Activated CD8-positive, alpha-beta T cell treated with anti-CD3 and anti-CD28 coated beads for 36 hours (primary cell): ENCODE data around the gene PHETA1. TPM values are rescaled to one million over a fixed set of nuclear protein-coding genes. Genes with fewer than 3 reads are reported as not detected.

Experiments
- ATAC-seq: fragments of 200-7000 bp; cut with Tn5 transposase; one replicate; pipeline ENCODE4 v1.10.0; 2021; ENCODE audit warnings: mild to moderate bottlenecking, moderate library complexity
- CTCF ChIA-PET: fragments of 350-600 bp; sonication (Branson Sonifier 250); formaldehyde crosslinking; loops from one replicate; lab custom pipeline; 2021; ENCODE audit warnings: antibody characterized with exemption; lab: Charles Lee
- POLR2A ChIA-PET: fragments of 350-600 bp; sonication (Branson Sonifier 250); formaldehyde crosslinking; loops from one replicate; lab custom pipeline; 2021; ENCODE audit warnings: antibody characterized with exemption; lab: Charles Lee
- DNase-seq: peaks from one replicate; pipeline ENCODE4 v3.0.0-alpha.2; 2020
- H3K27ac Mint-ChIP-seq: one replicate; pipeline ENCODE4 v1.8.0; 2021; ENCODE audit warnings: mild to moderate bottlenecking, mixed read lengths
- H3K27me3 Mint-ChIP-seq: one replicate; pipeline ENCODE4 v1.8.0; 2021; ENCODE audit warnings: mixed read lengths
- H3K36me3 Mint-ChIP-seq: one replicate; pipeline ENCODE4 v1.8.0; 2021; ENCODE audit warnings: low read depth, mixed read lengths
- H3K4me1 Mint-ChIP-seq: one replicate; pipeline ENCODE4 v1.8.0; 2021; ENCODE audit warnings: low read depth, mixed read lengths
- H3K4me3 Mint-ChIP-seq: one replicate; pipeline ENCODE4 v1.8.0; 2021; ENCODE audit warnings: mild to moderate bottlenecking, moderate library complexity, mixed read lengths
- H3K9me3 Mint-ChIP-seq: one replicate; pipeline ENCODE4 v1.8.0; 2021; ENCODE audit warnings: mixed read lengths
- intact Hi-C: fragments of 100-400 bp; cut with micrococcal nuclease; formaldehyde crosslinking; loops from one replicate; pipeline ENCODE4 v1.10.0; 2022
- total RNA-seq, 2 experiments: library from RNA; stranded (reverse); gene quantifications; one replicate each; pipeline ENCODE4 v1.2.3, GENCODE V29; 2021
- TF ChIP-seq, protein P1 (sequence below): fragments of 200-600 bp; IDR thresholded peaks from one replicate; pipeline ENCODE4 v1.8.0; 2022; ENCODE audit warnings: antibody characterized with exemption, mild to moderate bottlenecking

The PHETA1 gene
- total RNA-seq, 2 experiments from 2014 or later: 1.2 to 1.7 TPM

GRCh38 chr12:111361717-111362576 lies 6.9 kb downstream of the PHETA1 start:
- peaks cover 7% of the 10 kb centered on the region for H3K27me3 Mint-ChIP-seq
- no peak overlapping the region for H3K27ac Mint-ChIP-seq
- H3K4me1 Mint-ChIP-seq: peaks cover 19% of the 10 kb centered on the region
- CTCF ChIA-PET: interaction anchor here (1.1 kb wide), 1 partner anchor 13 kb away, joined by 4 read pairs; no protein-coding TSS in a partner anchor
- TF ChIP-seq, protein P1, sequence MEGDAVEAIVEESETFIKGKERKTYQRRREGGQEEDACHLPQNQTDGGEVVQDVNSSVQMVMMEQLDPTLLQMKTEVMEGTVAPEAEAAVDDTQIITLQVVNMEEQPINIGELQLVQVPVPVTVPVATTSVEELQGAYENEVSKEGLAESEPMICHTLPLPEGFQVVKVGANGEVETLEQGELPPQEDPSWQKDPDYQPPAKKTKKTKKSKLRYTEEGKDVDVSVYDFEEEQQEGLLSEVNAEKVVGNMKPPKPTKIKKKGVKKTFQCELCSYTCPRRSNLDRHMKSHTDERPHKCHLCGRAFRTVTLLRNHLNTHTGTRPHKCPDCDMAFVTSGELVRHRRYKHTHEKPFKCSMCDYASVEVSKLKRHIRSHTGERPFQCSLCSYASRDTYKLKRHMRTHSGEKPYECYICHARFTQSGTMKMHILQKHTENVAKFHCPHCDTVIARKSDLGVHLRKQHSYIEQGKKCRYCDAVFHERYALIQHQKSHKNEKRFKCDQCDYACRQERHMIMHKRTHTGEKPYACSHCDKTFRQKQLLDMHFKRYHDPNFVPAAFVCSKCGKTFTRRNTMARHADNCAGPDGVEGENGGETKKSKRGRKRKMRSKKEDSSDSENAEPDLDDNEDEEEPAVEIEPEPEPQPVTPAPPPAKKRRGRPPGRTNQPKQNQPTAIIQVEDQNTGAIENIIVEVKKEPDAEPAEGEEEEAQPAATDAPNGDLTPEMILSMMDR: no peak
- H3K9me3 Mint-ChIP-seq: no peaks in the 10 kb centered on the region
- POLR2A ChIA-PET: interaction anchor here (0.6 to 1.4 kb wide), 3 partner anchors 7 to 95 kb away, joined by 3 to 4 read pairs (median 3); partner anchors contain the start of gene PHETA1
- no peak overlapping the region for H3K4me3 Mint-ChIP-seq
- H3K36me3 Mint-ChIP-seq: no peaks in the 10 kb centered on the region
- DNase-seq: no peak
- ATAC-seq: no peak
- intact Hi-C loops: no loop called here

- CTCF ChIA-PET: interaction anchor here (1.1 kb wide), 1 partner anchor 14 kb away, joined by 4 read pairs; no protein-coding TSS in a partner anchor
- no peak overlapping the region for H3K27ac Mint-ChIP-seq
- intact Hi-C loops: no loop called here
- no peaks in the 10 kb centered on the region for H3K9me3 Mint-ChIP-seq
- H3K27me3 Mint-ChIP-seq: peaks cover 7% of the 10 kb centered on the region
- H3K4me3 Mint-ChIP-seq: no peak overlapping the region
- ATAC-seq (no peak), DNase-seq (no peak)
- TF ChIP-seq, protein P1: no peak
- POLR2A ChIA-PET: interaction anchor here (0.6 to 1.4 kb wide), 3 partner anchors 8 to 95 kb away, joined by 3 to 4 read pairs (median 3); partner anchors contain the start of gene PHETA1
- no peaks in the 10 kb centered on the region for H3K36me3 Mint-ChIP-seq
- peaks cover 18% of the 10 kb centered on the region for H3K4me1 Mint-ChIP-seq
These were observed 7.7 kb downstream of the PHETA1 start for GRCh38 chr12:111361073-111361716.

GRCh38 chr12:111360325-111360930 lies 8.5 kb downstream of the PHETA1 start:
- no peak for DNase-seq
- TF ChIP-seq, protein P1: no peak
- Mint-ChIP-seq H3K27ac (no peak overlapping the region), H3K36me3 (no peaks in the 10 kb centered on the region), H3K27me3 (peaks cover 7% of the 10 kb centered on the region), H3K9me3 (no peaks in the 10 kb centered on the region), H3K4me3 (no peak overlapping the region), H3K4me1 (peaks cover 18% of the 10 kb centered on the region)
- POLR2A ChIA-PET: interaction anchor here (1.1 to 1.4 kb wide), 3 partner anchors 8 to 65 kb away, joined by 3 to 4 read pairs (median 4); partner anchors contain the start of gene PHETA1
- CTCF ChIA-PET: interaction anchor here (1.0 to 1.4 kb wide), 3 partner anchors 15 to 39 kb away, joined by 3 to 4 read pairs (median 4); no protein-coding TSS in a partner anchor
- ATAC-seq: no peak
- intact Hi-C loops: no loop called here

DNA sequence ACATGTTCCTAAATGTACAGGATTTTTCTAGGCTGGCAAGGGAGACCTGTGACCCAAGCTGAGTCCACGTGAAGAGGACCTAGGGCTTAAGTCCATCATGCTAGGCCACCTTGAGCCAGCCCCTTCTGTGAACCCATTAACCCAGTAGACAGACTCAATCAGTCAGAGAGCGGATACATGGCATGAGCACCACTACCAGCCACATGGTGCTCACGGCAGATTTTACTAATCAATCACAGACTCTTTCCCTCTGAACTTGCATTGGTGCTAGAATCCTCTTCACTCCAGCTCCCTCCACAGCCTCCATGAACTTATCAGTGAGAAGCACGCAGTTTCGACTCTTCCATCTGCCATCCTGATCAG lies 9.0 kb downstream of the PHETA1 start:
- Mint-ChIP-seq H3K27ac (no peak overlapping the region), H3K9me3 (no peaks in the 10 kb centered on the region), H3K4me1 (peaks cover 18% of the 10 kb centered on the region), H3K36me3 (no peaks in the 10 kb centered on the region), H3K27me3 (peaks cover 7% of the 10 kb centered on the region), H3K4me3 (no peak overlapping the region)
- POLR2A ChIA-PET: interaction anchor here (1.1 kb wide), 1 partner anchor 8 kb away, joined by 4 read pairs; the partner anchor contains the start of gene PHETA1
- peak; percentile 17 for DNase-seq
- CTCF ChIA-PET: interaction anchor here (0.9 to 1.5 kb wide), 4 partner anchors 9 to 39 kb away, joined by 3 to 6 read pairs (median 4); partner anchors contain the start of gene PHETA1
- intact Hi-C loops: no loop called here
- peak; percentile 29 for ATAC-seq
- TF ChIP-seq, protein P1: no peak
